Measurements from ENCODE around the gene TASP1.
"Not testable (repeated sequence)": the region's sequence is repeated elsewhere in the genome, so short reads cannot be mapped to it uniquely, and the experiment has no call there.

TASP1 gene

GRCh38 chr20:13382786-13383185 is 255.9 kb downstream of the TASP1 start:
- H3K9ac ChIP-seq (ENCODE audit: low read depth, low read length): no peak overlapping the region
- H3K4me3 ChIP-seq (ENCODE audit: low read depth in 1 of 2, low read length in 2 of 2): no peak overlapping the region
- no peaks in the 10 kb centered on the region for H3K79me2 ChIP-seq (ENCODE audit: insufficient read depth, low read length)
- H3K9me3 ChIP-seq (ENCODE audit: insufficient read depth, low read length, severe bottlenecking): peaks cover 25% of the 10 kb centered on the region
- no peaks in the 10 kb centered on the region for H4K20me1 ChIP-seq (ENCODE audit: insufficient read depth, low read length)
- no peak overlapping the region for H3K27ac ChIP-seq (ENCODE audit: low read length)
- ATAC-seq (ENCODE audit: insufficient read depth, low read depth) (no peak), DNase-seq (no peak)
- no peak overlapping the region for H3K4me2 ChIP-seq (ENCODE audit: insufficient read depth, low read length)
- TF ChIP-seq CTCF (IDR thresholded peaks at IDR 0.05; ENCODE audit: borderline replicate concordance, extremely low read depth, low read length, poor library complexity, severe bottlenecking) (no peak), EZH2 (IDR thresholded peaks at IDR 0.05; ENCODE audit: borderline replicate concordance, low read depth, low read length, severe bottlenecking) (no peak)
- H3K27me3 ChIP-seq (ENCODE audit: insufficient read depth, low read length, poor library complexity): no peaks in the 10 kb centered on the region
- no peaks in the 10 kb centered on the region for H3K4me1 ChIP-seq (ENCODE audit: insufficient read depth, low read length)
- no peak overlapping the region for H2AFZ ChIP-seq (ENCODE audit: low read depth, low read length)
- peaks cover 70% of the 10 kb centered on the region for H3K36me3 ChIP-seq (ENCODE audit: insufficient read depth, low read length)

GRCh38 chr20:13380497-13381229 is 258.1 kb downstream of the TASP1 start:
- not testable (repeated sequence) for H3K27ac ChIP-seq (ENCODE audit: low read length); H2AFZ ChIP-seq (ENCODE audit: low read depth, low read length); DNase-seq; ATAC-seq (ENCODE audit: insufficient read depth, low read depth); H3K4me2 ChIP-seq (ENCODE audit: insufficient read depth, low read length); H4K20me1 ChIP-seq (ENCODE audit: insufficient read depth, low read length); H3K79me2 ChIP-seq (ENCODE audit: insufficient read depth, low read length); H3K27me3 ChIP-seq (ENCODE audit: insufficient read depth, low read length, poor library complexity); H3K4me3 ChIP-seq (ENCODE audit: low read depth in 1 of 2, low read length in 2 of 2); H3K4me1 ChIP-seq (ENCODE audit: insufficient read depth, low read length); H3K9ac ChIP-seq (ENCODE audit: low read depth, low read length)
- peaks cover 28% of the 10 kb centered on the region for H3K9me3 ChIP-seq (ENCODE audit: insufficient read depth, low read length, severe bottlenecking)
- H3K36me3 ChIP-seq (ENCODE audit: insufficient read depth, low read length): peaks cover 50% of the 10 kb centered on the region

- H3K27ac ChIP-seq (ENCODE audit: low read length): no peak overlapping the region
- H3K4me1 ChIP-seq (ENCODE audit: insufficient read depth, low read length): no peaks in the 10 kb centered on the region
- no peaks in the 10 kb centered on the region for H3K79me2 ChIP-seq (ENCODE audit: insufficient read depth, low read length)
- H3K4me2 ChIP-seq (ENCODE audit: insufficient read depth, low read length): no peak overlapping the region
- no peak overlapping the region for H2AFZ ChIP-seq (ENCODE audit: low read depth, low read length)
- H4K20me1 ChIP-seq (ENCODE audit: insufficient read depth, low read length): no peaks in the 10 kb centered on the region
- no peak for ATAC-seq (ENCODE audit: insufficient read depth, low read depth)
- H3K4me3 ChIP-seq (ENCODE audit: low read depth in 1 of 2, low read length in 2 of 2): no peak overlapping the region
- H3K36me3 ChIP-seq (ENCODE audit: insufficient read depth, low read length): peaks cover 3% of the 10 kb centered on the region; the same call in 1 of the 2 replicates
- no peak for TF ChIP-seq EZH2 (IDR thresholded peaks at IDR 0.05; ENCODE audit: borderline replicate concordance, low read depth, low read length, severe bottlenecking)
- no peak for TF ChIP-seq CTCF (IDR thresholded peaks at IDR 0.05; ENCODE audit: borderline replicate concordance, extremely low read depth, low read length, poor library complexity, severe bottlenecking)
- H3K27me3 ChIP-seq (ENCODE audit: insufficient read depth, low read length, poor library complexity): no peaks in the 10 kb centered on the region
- no peak overlapping the region for H3K9ac ChIP-seq (ENCODE audit: low read depth, low read length)
- no peak for DNase-seq
- H3K9me3 ChIP-seq (ENCODE audit: insufficient read depth, low read length, severe bottlenecking): peaks cover 5% of the 10 kb centered on the region
Measured at GRCh38 chr20:13373400-13373799, 265.3 kb downstream of the TASP1 start.

- no peaks in the 10 kb centered on the region for H3K27me3 ChIP-seq (ENCODE audit: insufficient read depth, low read length, poor library complexity)
- ATAC-seq (ENCODE audit: insufficient read depth, low read depth) (no peak), DNase-seq (no peak)
- H3K79me2 ChIP-seq (ENCODE audit: insufficient read depth, low read length): no peaks in the 10 kb centered on the region
- TF ChIP-seq EZH2 (IDR thresholded peaks at IDR 0.05; ENCODE audit: borderline replicate concordance, low read depth, low read length, severe bottlenecking): no peak
- no peak for TF ChIP-seq CTCF (IDR thresholded peaks at IDR 0.05; ENCODE audit: borderline replicate concordance, extremely low read depth, low read length, poor library complexity, severe bottlenecking)
- H2AFZ ChIP-seq (ENCODE audit: low read depth, low read length): no peak overlapping the region
- H3K4me3 ChIP-seq (ENCODE audit: low read depth in 1 of 2, low read length in 2 of 2): no peak overlapping the region
- H3K27ac ChIP-seq (ENCODE audit: low read length): no peak overlapping the region
- H3K4me2 ChIP-seq (ENCODE audit: insufficient read depth, low read length): no peak overlapping the region
- H3K9me3 ChIP-seq (ENCODE audit: insufficient read depth, low read length, severe bottlenecking): no peaks in the 10 kb centered on the region
- no peak overlapping the region for H3K9ac ChIP-seq (ENCODE audit: low read depth, low read length)
- no peaks in the 10 kb centered on the region for H3K4me1 ChIP-seq (ENCODE audit: insufficient read depth, low read length)
- peaks cover 4% of the 10 kb centered on the region; the same call in 1 of the 2 replicates for H3K36me3 ChIP-seq (ENCODE audit: insufficient read depth, low read length)
- no peaks in the 10 kb centered on the region for H4K20me1 ChIP-seq (ENCODE audit: insufficient read depth, low read length)
Measured at GRCh38 chr20:13364278-13365170, 274.2 kb downstream of the TASP1 start.

All from DND-41 (cell line).